ENCODE data around the gene SCEL. TPM values are rescaled to one million over a fixed set of nuclear protein-coding genes. Genes with fewer than 3 reads are reported as not detected.

The SCEL gene
- total and polyA plus RNA-seq, 2 experiments from 2014 or later = 5.4 to 5.8 TPM

- H4K20me1 ChIP-seq (ENCODE audit: insufficient read depth, poor library complexity, severe bottlenecking) = no peaks in the 10 kb centered on the region
- H3K79me2 ChIP-seq = no peaks in the 10 kb centered on the region
- no peak for TF ChIP-seq CTCF (IDR thresholded peaks at IDR 0.05; ENCODE audit: poor library complexity)
- TF ChIP-seq EZH2phosphoT487 (IDR thresholded peaks at IDR 0.05; ENCODE audit: low read depth, severe bottlenecking, unreplicated experiment) = no peak
- TF ChIP-seq EZH2 (IDR thresholded peaks at IDR 0.05; ENCODE audit: borderline replicate concordance) = no peak
- no peak overlapping the region for H3K4me3 ChIP-seq
- no peaks in the 10 kb centered on the region for H3K4me1 ChIP-seq (ENCODE audit: insufficient read depth)
- WGBS (ENCODE audit: low lambda C conversion rate, missing lambda C conversion rate) = 84% methylated on average over 4 of the region's 4 CpGs
- no peak for DNase-seq (ENCODE audit: low spot score)
- no peak overlapping the region for H2AFZ ChIP-seq
- no peaks in the 10 kb centered on the region for H3K9me3 ChIP-seq (ENCODE audit: low read depth)
- H3K27ac ChIP-seq = no peak overlapping the region
- H3K4me2 ChIP-seq = no peak overlapping the region
- H3K9me2 ChIP-seq (replicated peaks; ENCODE audit: insufficient read depth) = no peaks in the 10 kb centered on the region
- H3K36me3 ChIP-seq (replicated peaks; ENCODE audit: insufficient read depth, low read depth) = no peaks in the 10 kb centered on the region
- H3K27me3 ChIP-seq = no peaks in the 10 kb centered on the region
These were observed 33.3 kb upstream of the SCEL start for GRCh38 chr13:77502104-77502720.

GRCh38 chr13:77503398-77503797, 32.1 kb upstream of the SCEL start:
- Histone ChIP-seq H3K79me2 (no peaks in the 10 kb centered on the region), H3K9me2 (replicated peaks; ENCODE audit: insufficient read depth) (no peaks in the 10 kb centered on the region), H3K27ac (no peak overlapping the region), H3K9me3 (ENCODE audit: low read depth) (no peaks in the 10 kb centered on the region), H3K36me3 (replicated peaks; ENCODE audit: insufficient read depth, low read depth) (no peaks in the 10 kb centered on the region), H4K20me1 (ENCODE audit: insufficient read depth, poor library complexity, severe bottlenecking) (no peaks in the 10 kb centered on the region), H3K4me3 (no peak overlapping the region), H3K27me3 (no peaks in the 10 kb centered on the region), H3K4me2 (no peak overlapping the region), H3K4me1 (ENCODE audit: insufficient read depth) (no peaks in the 10 kb centered on the region), H2AFZ (no peak overlapping the region)
- DNase-seq (ENCODE audit: low spot score) = no peak
- 84% methylated on average over 5 of the region's 5 CpGs for WGBS (ENCODE audit: low lambda C conversion rate, missing lambda C conversion rate)
- TF ChIP-seq EZH2phosphoT487 (IDR thresholded peaks at IDR 0.05; ENCODE audit: low read depth, severe bottlenecking, unreplicated experiment) (no peak), EZH2 (IDR thresholded peaks at IDR 0.05; ENCODE audit: borderline replicate concordance) (no peak), CTCF (IDR thresholded peaks at IDR 0.05; ENCODE audit: poor library complexity) (no peak)

- Histone ChIP-seq H3K9me2 (replicated peaks; ENCODE audit: insufficient read depth) (no peaks in the 10 kb centered on the region), H3K4me2 (no peak overlapping the region), H3K4me3 (no peak overlapping the region), H3K9me3 (ENCODE audit: low read depth) (no peaks in the 10 kb centered on the region), H4K20me1 (ENCODE audit: insufficient read depth, poor library complexity, severe bottlenecking) (no peaks in the 10 kb centered on the region), H3K4me1 (ENCODE audit: insufficient read depth) (no peaks in the 10 kb centered on the region), H2AFZ (no peak overlapping the region), H3K79me2 (no peaks in the 10 kb centered on the region), H3K27ac (no peak overlapping the region), H3K36me3 (replicated peaks; ENCODE audit: insufficient read depth, low read depth) (no peaks in the 10 kb centered on the region), H3K27me3 (no peaks in the 10 kb centered on the region)
- peak; percentile 28 for TF ChIP-seq CTCF (IDR thresholded peaks at IDR 0.05; ENCODE audit: poor library complexity)
- no peak for TF ChIP-seq EZH2phosphoT487 (IDR thresholded peaks at IDR 0.05; ENCODE audit: low read depth, severe bottlenecking, unreplicated experiment)
- no peak for DNase-seq (ENCODE audit: low spot score)
- WGBS (ENCODE audit: low lambda C conversion rate, missing lambda C conversion rate) = 95% methylated on average over 3 of the region's 3 CpGs
These were observed 28.6 kb upstream of the SCEL start for GRCh38 chr13:77506874-77507273.

Data from hepatocyte (in vitro differentiated cells).